Kidney glomerular epithelial cell (primary cell): ENCODE results near the gene FGFR2.

ENCODE experiments used
- DNase-seq: peaks from one replicate; lab custom pipeline; 2025; lab: John Stamatoyannopoulos, UW

The FGFR2 gene

DNA sequence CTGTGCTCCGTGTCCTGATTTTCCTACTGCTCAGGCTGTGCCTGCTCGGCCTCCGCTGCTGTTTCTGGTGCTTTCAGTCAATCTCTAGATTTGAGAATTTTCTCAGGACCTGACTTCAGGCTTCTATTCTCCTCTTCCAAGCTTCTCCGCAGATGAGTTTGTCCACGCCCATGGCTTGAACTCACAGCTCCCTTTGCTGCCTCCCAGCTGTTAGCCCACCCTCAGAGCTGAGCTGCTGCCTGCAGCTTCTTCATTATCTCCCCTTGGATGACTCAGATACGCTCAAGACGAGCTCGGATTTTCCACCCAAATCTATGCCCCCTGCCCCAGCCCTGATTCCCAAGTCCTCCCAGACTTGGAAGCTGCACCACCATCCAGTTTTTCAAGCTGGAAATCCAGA lies 104.7 kb downstream of the FGFR2 start:
- no peak for DNase-seq

DNA sequence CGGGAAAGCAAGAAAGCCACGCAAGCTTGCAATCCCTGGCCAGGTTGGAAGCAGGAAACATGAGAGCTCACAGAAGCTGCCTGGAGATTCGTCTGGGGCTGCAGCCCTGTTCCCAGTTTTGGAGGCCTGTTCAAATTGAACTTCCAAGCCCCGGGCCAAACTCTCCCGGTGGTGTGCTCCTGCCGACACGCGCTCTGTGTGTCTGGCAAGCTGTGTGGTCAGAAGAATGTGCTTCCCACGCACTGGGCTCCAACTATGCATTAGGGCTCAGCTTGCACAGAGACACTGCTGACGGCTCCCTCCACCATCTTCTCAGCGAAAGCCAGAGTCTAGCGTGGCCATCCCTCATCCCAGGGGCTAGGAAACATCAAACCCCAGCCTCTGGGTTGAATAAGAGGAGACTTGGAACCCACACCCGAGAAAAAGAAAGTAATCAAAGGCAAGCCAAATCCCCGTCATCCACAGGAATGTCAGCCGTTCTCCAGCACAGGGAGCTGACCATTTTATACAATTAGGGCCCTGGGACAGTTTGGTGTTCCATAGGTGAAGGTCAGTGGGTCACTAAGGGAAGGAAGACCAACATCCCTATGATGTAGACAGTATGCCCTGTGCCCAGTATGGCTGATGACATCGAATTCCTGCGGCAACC lies 107.2 kb downstream of the FGFR2 start:
- no peak for DNase-seq

- DNase-seq, result no peak
Observed at GRCh38 chr10:121485436-121486139, 112.7 kb downstream of the FGFR2 start.

DNA sequence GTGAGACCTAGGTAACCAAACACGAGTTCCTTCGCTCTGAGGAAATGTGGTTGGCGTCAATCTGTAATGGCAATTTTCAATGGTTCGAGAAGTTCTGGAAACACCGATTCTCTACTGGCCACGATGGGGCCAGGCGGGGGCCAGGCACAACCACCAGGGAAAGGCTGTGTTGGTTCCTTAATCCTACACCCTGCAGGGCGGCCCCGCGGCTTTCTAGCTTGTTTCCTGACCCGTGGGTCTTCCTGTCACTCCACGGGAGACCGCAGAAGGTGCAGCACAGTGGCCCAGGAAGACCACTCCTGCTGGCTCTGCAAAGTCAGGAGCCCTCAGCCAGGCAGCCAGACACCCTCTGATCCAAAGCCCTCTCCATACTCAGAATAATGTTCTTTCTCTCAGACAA lies 113.4 kb downstream of the FGFR2 start:
- no peak for DNase-seq

- no peak for DNase-seq
Observed at GRCh38 chr10:121484401-121484800, 113.8 kb downstream of the FGFR2 start.

DNA sequence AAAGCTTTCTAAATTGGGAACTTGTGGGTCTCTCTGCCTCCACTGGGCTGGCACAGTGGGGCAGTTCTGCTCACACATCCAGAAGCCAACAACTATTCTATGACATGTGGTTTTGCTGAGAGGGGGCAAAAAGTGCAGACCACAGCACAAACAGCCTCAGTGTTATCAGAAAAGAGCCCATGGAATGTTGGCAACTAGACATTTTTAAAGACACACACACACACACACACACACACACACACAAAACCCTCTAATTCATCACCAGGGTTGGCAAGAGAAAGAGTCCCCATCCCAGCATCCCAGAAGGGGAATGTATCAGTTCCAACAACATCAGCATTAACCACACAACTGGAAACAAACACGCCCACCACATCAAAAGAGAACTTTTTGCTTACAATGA lies 117.1 kb downstream of the FGFR2 start:
- no peak for DNase-seq

- no peak for DNase-seq
Observed at GRCh38 chr10:121478556-121478955, 119.7 kb downstream of the FGFR2 start.

GRCh38 chr10:121469797-121470606 lies 128.2 kb downstream of the FGFR2 start:
- DNase-seq, result no peak

GRCh38 chr10:121468726-121469125 lies 129.5 kb downstream of the FGFR2 start:
- no peak for DNase-seq

- DNase-seq, result no peak
Observed at GRCh38 chr10:121466424-121466823, 131.8 kb downstream of the FGFR2 start.

DNA sequence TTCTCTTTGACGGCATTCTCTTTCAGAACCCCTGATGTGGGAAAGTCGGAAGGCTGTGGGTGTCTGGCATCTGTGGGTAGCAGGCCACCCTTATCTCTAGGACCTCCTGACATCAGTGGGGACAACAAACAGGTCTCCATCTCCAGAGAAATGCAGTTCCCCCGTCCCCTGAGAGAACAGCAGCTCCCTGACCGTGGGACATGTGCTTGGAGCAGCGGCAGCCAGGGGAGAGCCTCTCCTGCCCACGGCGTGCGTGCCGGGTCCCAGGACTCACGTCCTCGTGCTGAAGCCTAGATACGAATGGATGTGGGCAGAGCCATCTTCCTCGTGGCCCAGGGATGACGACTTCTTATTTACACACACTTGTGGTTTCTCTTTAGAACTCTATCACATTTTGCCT lies 133.0 kb downstream of the FGFR2 start:
- no peak for DNase-seq

- no peak for DNase-seq
Observed at GRCh38 chr10:121464517-121464916, 133.7 kb downstream of the FGFR2 start.

DNA sequence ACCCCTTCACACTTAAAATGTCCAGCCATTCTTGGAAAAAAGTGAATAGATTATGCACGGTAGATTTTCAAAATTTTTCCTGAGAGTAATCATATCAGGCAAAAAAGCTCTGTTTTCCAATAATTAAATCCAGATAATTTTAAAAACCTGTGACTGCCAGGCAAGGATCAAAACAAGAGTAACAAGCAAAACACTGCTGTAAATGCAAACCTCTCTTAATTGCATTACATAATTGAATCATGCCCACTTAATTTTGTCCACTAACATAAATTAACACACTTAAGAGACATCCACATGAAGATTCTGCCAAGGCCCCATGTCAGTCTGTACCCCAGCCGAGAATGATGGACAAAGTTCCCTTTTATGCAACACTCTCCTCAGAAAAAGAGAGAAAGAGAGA lies 135.3 kb downstream of the FGFR2 start:
- no peak for DNase-seq

DNA sequence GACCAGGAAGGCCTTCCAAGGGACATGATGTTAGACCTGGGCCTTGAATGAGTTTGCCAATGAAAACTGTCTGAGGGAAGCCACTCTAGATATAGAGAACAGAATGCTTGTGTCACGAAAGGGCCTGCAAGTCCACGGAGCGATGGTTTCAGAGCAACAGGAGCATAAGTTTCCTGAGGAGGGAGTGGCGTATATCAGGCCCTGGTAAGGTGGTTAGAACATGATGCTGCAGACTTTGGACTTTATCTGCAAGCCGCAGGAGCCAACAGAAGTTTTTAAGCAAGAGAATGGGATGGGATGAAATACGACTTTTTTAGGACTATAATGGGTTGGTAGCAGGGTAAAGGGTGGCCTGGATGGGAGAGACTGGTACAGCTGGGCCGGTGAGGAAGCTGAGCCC lies 136.0 kb downstream of the FGFR2 start:
- no peak for DNase-seq

DNA sequence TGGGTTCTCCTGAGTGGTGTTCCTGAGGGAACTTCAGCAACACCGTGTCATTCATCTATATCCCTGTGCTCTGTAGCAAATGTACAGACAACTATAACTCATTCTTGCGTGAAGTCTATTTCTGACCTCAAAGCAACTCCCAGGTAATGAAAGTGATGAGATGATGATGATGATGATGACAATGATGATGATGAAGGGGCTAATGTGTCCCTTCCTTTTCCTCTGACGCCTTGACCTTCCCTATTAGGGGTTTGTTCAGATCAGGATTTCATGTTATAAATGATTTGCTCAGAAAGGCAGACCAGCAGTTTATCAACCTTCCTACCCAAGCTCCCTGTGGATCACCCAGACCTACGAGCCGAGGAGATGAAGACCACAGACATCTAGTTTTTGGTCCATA lies 136.9 kb downstream of the FGFR2 start:
- DNase-seq, result no peak

DNA sequence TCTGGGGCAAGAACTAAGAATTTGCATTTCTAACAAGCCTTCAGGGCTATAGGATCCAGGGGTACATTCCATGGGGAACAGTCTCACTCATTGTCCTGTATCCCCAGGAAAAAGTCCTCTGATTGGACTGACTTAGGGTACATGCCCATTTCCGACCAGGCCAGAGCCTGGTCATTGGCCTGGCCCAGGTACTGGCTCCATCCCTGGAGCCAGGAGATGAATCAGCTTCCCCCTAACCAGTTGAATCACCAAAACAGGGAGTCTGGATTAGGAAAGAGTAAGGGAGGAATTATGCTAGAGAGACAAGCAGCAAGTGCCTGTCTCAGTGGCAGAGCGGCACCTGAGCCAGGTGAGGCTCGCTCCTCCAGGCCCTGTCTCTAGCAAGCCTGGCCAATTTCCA lies 137.5 kb downstream of the FGFR2 start:
- no peak for DNase-seq

GRCh38 chr10:121459622-121460453 lies 138.4 kb downstream of the FGFR2 start:
- DNase-seq, result peak; percentile 63

GRCh38 chr10:121459279-121459621 lies 139.0 kb downstream of the FGFR2 start:
- DNase-seq, result no peak

DNA sequence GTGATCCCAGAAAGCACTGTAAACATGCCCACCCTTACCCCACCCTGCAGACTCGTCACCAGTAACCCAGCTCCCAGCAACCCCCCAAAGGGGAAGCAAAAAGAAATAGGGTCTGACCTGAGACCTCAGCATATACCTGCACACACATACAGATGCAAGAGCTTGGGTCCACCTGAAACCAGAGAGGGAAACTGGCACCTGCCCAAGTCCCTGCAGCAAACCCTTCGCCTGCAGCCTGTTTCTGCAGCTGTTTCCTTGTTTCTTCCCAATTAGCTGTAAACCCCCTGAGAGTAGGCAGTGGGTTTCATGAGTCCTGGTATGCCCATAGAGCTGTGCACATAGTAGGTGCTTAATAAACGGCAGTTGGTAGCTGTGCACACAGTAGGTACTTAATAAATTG lies 140.5 kb downstream of the FGFR2 start:
- no peak for DNase-seq

DNA sequence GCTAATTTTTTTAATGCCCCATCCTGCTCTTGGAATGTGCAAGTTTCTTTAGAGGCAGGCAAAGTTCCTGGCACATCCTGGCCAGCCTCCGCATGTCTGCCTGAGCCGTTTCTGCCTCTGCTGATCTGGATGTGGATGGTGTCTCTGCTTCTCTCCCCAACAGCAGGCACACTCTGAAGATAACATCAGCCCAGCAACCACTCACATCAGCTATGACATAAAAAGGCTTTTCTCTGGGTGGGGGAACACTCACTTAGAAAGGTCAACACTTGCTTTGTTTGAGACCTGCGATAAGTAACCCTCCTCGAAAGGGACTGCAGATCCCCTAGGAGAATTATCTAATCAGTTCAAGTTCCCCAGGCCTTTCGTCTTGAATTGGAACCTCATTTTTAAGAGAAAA lies 142.9 kb downstream of the FGFR2 start:
- DNase-seq, result no peak

- DNase-seq, result no peak
Observed at GRCh38 chr10:121454781-121455180, 143.5 kb downstream of the FGFR2 start.

GRCh38 chr10:121453160-121453559 lies 145.1 kb downstream of the FGFR2 start:
- DNase-seq, result no peak
